H1 (cell line): ENCODE measurements around the gene ARHGDIG. TPM values are rescaled to one million over a fixed set of nuclear protein-coding genes. Genes with fewer than 3 reads are reported as not detected.

Experiments used
- BRCA1 ChIP-seq: IDR thresholded peaks from 2 replicates; pipeline ENCODE4 v1.6.1; 2012; ENCODE audit warnings: low read depth, low read length, improper control_type of control experiment
- CREB1 ChIP-seq: IDR thresholded peaks from 2 replicates; pipeline ENCODE4 v1.6.1; 2012; ENCODE audit warnings: inconsistent platforms
- NRF1 ChIP-seq: IDR thresholded peaks from 2 replicates; pipeline ENCODE4 v1.6.1; 2011; ENCODE audit warnings: mild to moderate bottlenecking, low read depth, low read length, improper control_type of control experiment
- POLR2A ChIP-seq, 2 experiments: IDR thresholded peaks; 1 replicate in 1 of 2; 2 replicates in 1 of 2; pipeline ENCODE4 v1.6.1; 2011; ENCODE audit warnings: low read depth in 2 of 2, low read length in 2 of 2, mild to moderate bottlenecking in 2 of 2; ENCODE audit errors: control extremely low read depth in 1 of 2
- SIRT6 ChIP-seq: IDR thresholded peaks from one replicate; pipeline ENCODE4 v1.7.1; 2012; ENCODE audit warnings: low read length, inconsistent platforms
- TCF12 ChIP-seq: IDR thresholded peaks from 2 replicates; pipeline ENCODE4 v1.6.1; 2011; ENCODE audit warnings: low read depth, mild to moderate bottlenecking, low read length
- polyA plus RNA-seq, 7 experiments: library from polyadenylated mRNA; depleted of rRNA in 3 of 7; stranded (reverse) in 5 of 7; unstranded in 2 of 7; fragments of >200 nt in 5 of 7; fragments of 200-250 nt in 2 of 7; gene quantifications; 1 replicate in 5 of 7; 2 replicates in 1 of 7; 4 replicates in 1 of 7; pipeline versions ENCODE4 v1.2.1 to v1.2.3, GENCODE V29; 2011 to 2013; ENCODE audit warnings: missing spikeins in 2 of 7, mixed read lengths in 2 of 7
- total RNA-seq: library from RNA; stranded (reverse); fragmentation: NEBNext Ultra II Directional; extraction: Animal tissue kit (Norgen Biotek cat#: 25700); gene quantifications from 2 replicates; pipeline ENCODE4 v1.2.1, GENCODE V29; 2021
- TF ChIP-seq, protein P1 (sequence below): fragments of 300-600 bp; sonication (generic); IDR thresholded peaks from 2 replicates; pipeline ENCODE4 v1.7.1; 2012; ENCODE audit warnings: low read length, moderate library complexity, mild to moderate bottlenecking, inconsistent platforms; ENCODE audit not compliant: insufficient replicate concordance
- TF ChIP-seq, protein P2 (sequence below), 3 experiments: IDR thresholded peaks; 1 replicate in 2 of 3; 2 replicates in 1 of 3; pipeline versions ENCODE4 v1.5.1 to v1.6.1; 2011; ENCODE audit warnings: low read length in 3 of 3, mild to moderate bottlenecking in 3 of 3, inconsistent platforms in 2 of 3, low read depth in 1 of 3, moderate library complexity in 1 of 3; ENCODE audit not compliant: insufficient read depth in 1 of 3; ENCODE audit errors: control extremely low read depth in 1 of 3

ARHGDIG gene
- total and polyA plus RNA-seq, 2 of the 8 experiments (the other 6 are each of a cell fraction or from before 2014, with no cell fraction given): 1.2 to 2.9 TPM

DNA sequence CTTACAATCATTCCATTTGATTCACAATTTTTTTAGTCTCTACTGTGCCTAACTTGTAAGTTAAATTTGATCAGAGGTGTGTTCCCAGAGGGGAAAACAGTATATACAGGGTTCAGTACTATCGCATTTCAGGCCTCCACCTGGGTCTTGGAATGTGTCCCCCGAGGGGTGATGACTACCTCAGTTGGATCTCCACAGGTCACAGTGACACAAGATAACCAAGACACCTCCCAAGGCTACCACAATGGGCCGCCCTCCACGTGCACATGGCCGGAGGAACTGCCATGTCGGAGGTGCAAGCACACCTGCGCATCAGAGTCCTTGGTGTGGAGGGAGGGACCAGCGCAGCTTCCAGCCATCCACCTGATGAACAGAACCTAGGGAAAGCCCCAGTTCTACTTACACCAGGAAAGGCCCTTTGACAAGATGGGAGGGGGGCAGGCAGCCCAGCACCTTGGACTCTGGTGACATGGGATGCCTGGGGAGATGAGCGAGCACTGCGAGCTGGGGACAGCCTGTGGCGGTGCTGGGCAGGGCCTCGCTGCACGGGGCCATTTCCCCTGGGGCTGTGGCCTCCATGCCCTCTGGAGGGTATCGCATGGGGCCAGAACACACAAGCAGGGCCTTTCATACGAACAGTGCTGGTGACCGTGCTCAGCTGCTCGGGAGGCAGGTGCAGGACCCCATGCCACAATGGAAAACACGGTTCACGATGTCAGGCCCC, 36.5 kb downstream of the ARHGDIG start (continued):
- TF ChIP-seq, protein P1, sequence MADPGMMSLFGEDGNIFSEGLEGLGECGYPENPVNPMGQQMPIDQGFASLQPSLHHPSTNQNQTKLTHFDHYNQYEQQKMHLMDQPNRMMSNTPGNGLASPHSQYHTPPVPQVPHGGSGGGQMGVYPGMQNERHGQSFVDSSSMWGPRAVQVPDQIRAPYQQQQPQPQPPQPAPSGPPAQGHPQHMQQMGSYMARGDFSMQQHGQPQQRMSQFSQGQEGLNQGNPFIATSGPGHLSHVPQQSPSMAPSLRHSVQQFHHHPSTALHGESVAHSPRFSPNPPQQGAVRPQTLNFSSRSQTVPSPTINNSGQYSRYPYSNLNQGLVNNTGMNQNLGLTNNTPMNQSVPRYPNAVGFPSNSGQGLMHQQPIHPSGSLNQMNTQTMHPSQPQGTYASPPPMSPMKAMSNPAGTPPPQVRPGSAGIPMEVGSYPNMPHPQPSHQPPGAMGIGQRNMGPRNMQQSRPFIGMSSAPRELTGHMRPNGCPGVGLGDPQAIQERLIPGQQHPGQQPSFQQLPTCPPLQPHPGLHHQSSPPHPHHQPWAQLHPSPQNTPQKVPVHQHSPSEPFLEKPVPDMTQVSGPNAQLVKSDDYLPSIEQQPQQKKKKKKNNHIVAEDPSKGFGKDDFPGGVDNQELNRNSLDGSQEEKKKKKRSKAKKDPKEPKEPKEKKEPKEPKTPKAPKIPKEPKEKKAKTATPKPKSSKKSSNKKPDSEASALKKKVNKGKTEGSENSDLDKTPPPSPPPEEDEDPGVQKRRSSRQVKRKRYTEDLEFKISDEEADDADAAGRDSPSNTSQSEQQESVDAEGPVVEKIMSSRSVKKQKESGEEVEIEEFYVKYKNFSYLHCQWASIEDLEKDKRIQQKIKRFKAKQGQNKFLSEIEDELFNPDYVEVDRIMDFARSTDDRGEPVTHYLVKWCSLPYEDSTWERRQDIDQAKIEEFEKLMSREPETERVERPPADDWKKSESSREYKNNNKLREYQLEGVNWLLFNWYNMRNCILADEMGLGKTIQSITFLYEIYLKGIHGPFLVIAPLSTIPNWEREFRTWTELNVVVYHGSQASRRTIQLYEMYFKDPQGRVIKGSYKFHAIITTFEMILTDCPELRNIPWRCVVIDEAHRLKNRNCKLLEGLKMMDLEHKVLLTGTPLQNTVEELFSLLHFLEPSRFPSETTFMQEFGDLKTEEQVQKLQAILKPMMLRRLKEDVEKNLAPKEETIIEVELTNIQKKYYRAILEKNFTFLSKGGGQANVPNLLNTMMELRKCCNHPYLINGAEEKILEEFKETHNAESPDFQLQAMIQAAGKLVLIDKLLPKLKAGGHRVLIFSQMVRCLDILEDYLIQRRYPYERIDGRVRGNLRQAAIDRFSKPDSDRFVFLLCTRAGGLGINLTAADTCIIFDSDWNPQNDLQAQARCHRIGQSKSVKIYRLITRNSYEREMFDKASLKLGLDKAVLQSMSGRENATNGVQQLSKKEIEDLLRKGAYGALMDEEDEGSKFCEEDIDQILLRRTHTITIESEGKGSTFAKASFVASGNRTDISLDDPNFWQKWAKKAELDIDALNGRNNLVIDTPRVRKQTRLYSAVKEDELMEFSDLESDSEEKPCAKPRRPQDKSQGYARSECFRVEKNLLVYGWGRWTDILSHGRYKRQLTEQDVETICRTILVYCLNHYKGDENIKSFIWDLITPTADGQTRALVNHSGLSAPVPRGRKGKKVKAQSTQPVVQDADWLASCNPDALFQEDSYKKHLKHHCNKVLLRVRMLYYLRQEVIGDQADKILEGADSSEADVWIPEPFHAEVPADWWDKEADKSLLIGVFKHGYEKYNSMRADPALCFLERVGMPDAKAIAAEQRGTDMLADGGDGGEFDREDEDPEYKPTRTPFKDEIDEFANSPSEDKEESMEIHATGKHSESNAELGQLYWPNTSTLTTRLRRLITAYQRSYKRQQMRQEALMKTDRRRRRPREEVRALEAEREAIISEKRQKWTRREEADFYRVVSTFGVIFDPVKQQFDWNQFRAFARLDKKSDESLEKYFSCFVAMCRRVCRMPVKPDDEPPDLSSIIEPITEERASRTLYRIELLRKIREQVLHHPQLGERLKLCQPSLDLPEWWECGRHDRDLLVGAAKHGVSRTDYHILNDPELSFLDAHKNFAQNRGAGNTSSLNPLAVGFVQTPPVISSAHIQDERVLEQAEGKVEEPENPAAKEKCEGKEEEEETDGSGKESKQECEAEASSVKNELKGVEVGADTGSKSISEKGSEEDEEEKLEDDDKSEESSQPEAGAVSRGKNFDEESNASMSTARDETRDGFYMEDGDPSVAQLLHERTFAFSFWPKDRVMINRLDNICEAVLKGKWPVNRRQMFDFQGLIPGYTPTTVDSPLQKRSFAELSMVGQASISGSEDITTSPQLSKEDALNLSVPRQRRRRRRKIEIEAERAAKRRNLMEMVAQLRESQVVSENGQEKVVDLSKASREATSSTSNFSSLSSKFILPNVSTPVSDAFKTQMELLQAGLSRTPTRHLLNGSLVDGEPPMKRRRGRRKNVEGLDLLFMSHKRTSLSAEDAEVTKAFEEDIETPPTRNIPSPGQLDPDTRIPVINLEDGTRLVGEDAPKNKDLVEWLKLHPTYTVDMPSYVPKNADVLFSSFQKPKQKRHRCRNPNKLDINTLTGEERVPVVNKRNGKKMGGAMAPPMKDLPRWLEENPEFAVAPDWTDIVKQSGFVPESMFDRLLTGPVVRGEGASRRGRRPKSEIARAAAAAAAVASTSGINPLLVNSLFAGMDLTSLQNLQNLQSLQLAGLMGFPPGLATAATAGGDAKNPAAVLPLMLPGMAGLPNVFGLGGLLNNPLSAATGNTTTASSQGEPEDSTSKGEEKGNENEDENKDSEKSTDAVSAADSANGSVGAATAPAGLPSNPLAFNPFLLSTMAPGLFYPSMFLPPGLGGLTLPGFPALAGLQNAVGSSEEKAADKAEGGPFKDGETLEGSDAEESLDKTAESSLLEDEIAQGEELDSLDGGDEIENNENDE: no peak
- TF ChIP-seq NRF1: no peak
- no peak for TF ChIP-seq TCF12
- TF ChIP-seq CREB1: no peak
- no peak for TF ChIP-seq POLR2A (IDR thresholded peaks at IDR 0.05; ENCODE audit: control extremely low read depth in 1 of 2, low read depth in 2 of 2, low read length in 2 of 2)
- no peak for TF ChIP-seq SIRT6
- TF ChIP-seq, protein P2, sequence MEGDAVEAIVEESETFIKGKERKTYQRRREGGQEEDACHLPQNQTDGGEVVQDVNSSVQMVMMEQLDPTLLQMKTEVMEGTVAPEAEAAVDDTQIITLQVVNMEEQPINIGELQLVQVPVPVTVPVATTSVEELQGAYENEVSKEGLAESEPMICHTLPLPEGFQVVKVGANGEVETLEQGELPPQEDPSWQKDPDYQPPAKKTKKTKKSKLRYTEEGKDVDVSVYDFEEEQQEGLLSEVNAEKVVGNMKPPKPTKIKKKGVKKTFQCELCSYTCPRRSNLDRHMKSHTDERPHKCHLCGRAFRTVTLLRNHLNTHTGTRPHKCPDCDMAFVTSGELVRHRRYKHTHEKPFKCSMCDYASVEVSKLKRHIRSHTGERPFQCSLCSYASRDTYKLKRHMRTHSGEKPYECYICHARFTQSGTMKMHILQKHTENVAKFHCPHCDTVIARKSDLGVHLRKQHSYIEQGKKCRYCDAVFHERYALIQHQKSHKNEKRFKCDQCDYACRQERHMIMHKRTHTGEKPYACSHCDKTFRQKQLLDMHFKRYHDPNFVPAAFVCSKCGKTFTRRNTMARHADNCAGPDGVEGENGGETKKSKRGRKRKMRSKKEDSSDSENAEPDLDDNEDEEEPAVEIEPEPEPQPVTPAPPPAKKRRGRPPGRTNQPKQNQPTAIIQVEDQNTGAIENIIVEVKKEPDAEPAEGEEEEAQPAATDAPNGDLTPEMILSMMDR (IDR thresholded peaks at IDR 0.05; ENCODE audit: control extremely low read depth in 1 of 3, insufficient read depth in 1 of 3, low read depth in 1 of 3, low read length in 3 of 3): no peak
- no peak for TF ChIP-seq BRCA1
